ENCODE results near the gene STXBP5. TPM values are rescaled to one million over a fixed set of nuclear protein-coding genes. Genes with fewer than 3 reads are reported as not detected.
A peak's percentile ranks its signal among the peaks of the same experiment; 100 is the strongest.

Gene STXBP5
- total RNA-seq, 2 experiments from 2014 or later, result 11.4 to 11.5 TPM

GRCh38 chr6:147220345-147220744, 16.1 kb downstream of the STXBP5 start:
- Mint-ChIP-seq H3K27ac (no peak overlapping the region), H3K36me3 (ENCODE audit: low read depth) (peaks cover 34% of the 10 kb centered on the region), H3K27me3 (no peaks in the 10 kb centered on the region), H3K4me1 (ENCODE audit: low read depth) (peaks cover 41% of the 10 kb centered on the region), H3K9me3 (no peaks in the 10 kb centered on the region), H3K4me3 (no peak overlapping the region)
- ATAC-seq (no peak), DNase-seq (no peak)
- ChIA-PET CTCF (interaction anchor here (1.1 kb wide), 1 partner anchor 10 kb away, joined by 3 read pairs; no protein-coding TSS in a partner anchor), POLR2A (no interaction called here)
- intact Hi-C loops (cut with micrococcal nuclease), result no loop called here
- no peak for TF ChIP-seq CTCF (IDR thresholded peaks at IDR 0.05)

GRCh38 chr6:147221739-147222138, 17.5 kb downstream of the STXBP5 start:
- ChIA-PET CTCF (no interaction called here), POLR2A (no interaction called here)
- Mint-ChIP-seq H3K27me3 (no peaks in the 10 kb centered on the region), H3K27ac (no peak overlapping the region), H3K36me3 (ENCODE audit: low read depth) (peaks cover 40% of the 10 kb centered on the region), H3K4me1 (ENCODE audit: low read depth) (peaks cover 41% of the 10 kb centered on the region), H3K4me3 (no peak overlapping the region), H3K9me3 (no peaks in the 10 kb centered on the region)
- ATAC-seq (no peak), DNase-seq (no peak)
- TF ChIP-seq CTCF (IDR thresholded peaks at IDR 0.05), result no peak
- intact Hi-C loops (cut with micrococcal nuclease), result no loop called here

GRCh38 chr6:147222160-147222838, 18.1 kb downstream of the STXBP5 start:
- Mint-ChIP-seq H3K4me3 (no peak overlapping the region), H3K27ac (no peak overlapping the region), H3K27me3 (no peaks in the 10 kb centered on the region), H3K4me1 (ENCODE audit: low read depth) (peaks cover 42% of the 10 kb centered on the region), H3K36me3 (ENCODE audit: low read depth) (peaks cover 40% of the 10 kb centered on the region), H3K9me3 (no peaks in the 10 kb centered on the region)
- ChIA-PET CTCF (no interaction called here), POLR2A (no interaction called here)
- DNase-seq, result no peak
- intact Hi-C loops (cut with micrococcal nuclease), result no loop called here
- peak; percentile 30 for TF ChIP-seq CTCF (IDR thresholded peaks at IDR 0.05)
- peak; percentile 27 for ATAC-seq

- POLR2A ChIA-PET, result no interaction called here
- H3K27me3 Mint-ChIP-seq, result no peaks in the 10 kb centered on the region
- H3K27ac Mint-ChIP-seq, result peak overlapping the region; percentile 38
- TF ChIP-seq CTCF (IDR thresholded peaks at IDR 0.05), result no peak
- intact Hi-C loops (cut with micrococcal nuclease), result no loop called here
- H3K36me3 Mint-ChIP-seq (ENCODE audit: low read depth), result peaks cover 36% of the 10 kb centered on the region
- H3K4me1 Mint-ChIP-seq (ENCODE audit: low read depth), result peaks cover 48% of the 10 kb centered on the region
- CTCF ChIA-PET, result no interaction called here
- H3K9me3 Mint-ChIP-seq, result no peaks in the 10 kb centered on the region
- no peak overlapping the region for H3K4me3 Mint-ChIP-seq
- DNase-seq (no peak), ATAC-seq (no peak)
These were observed 19.5 kb downstream of the STXBP5 start for GRCh38 chr6:147223736-147224135.

GRCh38 chr6:147226163-147226724, 22.0 kb downstream of the STXBP5 start:
- CTCF ChIA-PET, result no interaction called here
- H3K27me3 Mint-ChIP-seq, result no peaks in the 10 kb centered on the region
- intact Hi-C loops (cut with micrococcal nuclease), result no loop called here
- no peak for TF ChIP-seq CTCF (IDR thresholded peaks at IDR 0.05)
- no peak for DNase-seq
- ATAC-seq, result no peak
- H3K4me3 Mint-ChIP-seq, result no peak overlapping the region
- H3K36me3 Mint-ChIP-seq (ENCODE audit: low read depth), result peaks cover 31% of the 10 kb centered on the region
- peaks cover 37% of the 10 kb centered on the region for H3K4me1 Mint-ChIP-seq (ENCODE audit: low read depth)
- no peak overlapping the region for H3K27ac Mint-ChIP-seq
- POLR2A ChIA-PET, result no interaction called here
- no peaks in the 10 kb centered on the region for H3K9me3 Mint-ChIP-seq

Measured in activated CD8-positive, alpha-beta T cell treated with anti-CD3 and anti-CD28 coated beads for 36 hours (primary cell).